Measurements from ENCODE around the gene ADGRD1. TPM values are rescaled to one million over a fixed set of nuclear protein-coding genes. Genes with fewer than 3 reads are reported as not detected.
"Not testable (repeated sequence)": the region's sequence is repeated elsewhere in the genome, so short reads cannot be mapped to it uniquely, and the experiment has no call there.

Gene ADGRD1
- total RNA-seq, 1 donor from 2014 or later: 35.8 TPM

- H3K27ac ChIP-seq: no peak overlapping the region
- peaks cover 20% of the 10 kb centered on the region for H3K4me1 ChIP-seq
- no peak overlapping the region for H3K4me3 ChIP-seq
- intact Hi-C loops (cut with DNase I): no loop called here
- TF ChIP-seq POLR2AphosphoS5 (IDR thresholded peaks at IDR 0.05; ENCODE audit: insufficient read depth in 1 of 2, low read depth in 1 of 2) (no peak), POLR2A (IDR thresholded peaks at IDR 0.05) (no peak), CTCF (IDR thresholded peaks at IDR 0.05) (no peak)
- no peak for DNase-seq (ENCODE audit: extremely low spot score in 2 of 2)
- H3K27me3 ChIP-seq: no peaks in the 10 kb centered on the region
- H3K9me3 ChIP-seq: no peaks in the 10 kb centered on the region
- H3K36me3 ChIP-seq: no peaks in the 10 kb centered on the region
These were observed 113.3 kb downstream of the ADGRD1 start for GRCh38 chr12:131066886-131067490.

GRCh38 chr12:131067981-131068851 lies 114.5 kb downstream of the ADGRD1 start:
- Histone ChIP-seq H3K4me3 (no peak overlapping the region), H3K9me3 (no peaks in the 10 kb centered on the region), H3K27me3 (no peaks in the 10 kb centered on the region), H3K27ac (no peak overlapping the region), H3K4me1 (peaks cover 20% of the 10 kb centered on the region), H3K36me3 (no peaks in the 10 kb centered on the region)
- intact Hi-C loops (cut with DNase I): no loop called here
- no peak for DNase-seq (ENCODE audit: extremely low spot score in 2 of 2)
- TF ChIP-seq POLR2AphosphoS5 (IDR thresholded peaks at IDR 0.05; ENCODE audit: insufficient read depth in 1 of 2, low read depth in 1 of 2) (no peak), POLR2A (IDR thresholded peaks at IDR 0.05) (no peak)

- H3K4me3 ChIP-seq; H3K27ac ChIP-seq; H3K27me3 ChIP-seq; H3K36me3 ChIP-seq; intact Hi-C loops (cut with DNase I); DNase-seq (ENCODE audit: extremely low spot score in 2 of 2); H3K9me3 ChIP-seq: not testable (repeated sequence)
- H3K4me1 ChIP-seq: peaks cover 21% of the 10 kb centered on the region
These were observed 115.4 kb downstream of the ADGRD1 start for GRCh38 chr12:131068926-131069720.

- H3K36me3 ChIP-seq; H3K4me3 ChIP-seq; DNase-seq (ENCODE audit: extremely low spot score in 2 of 2); intact Hi-C loops (cut with DNase I); H3K27ac ChIP-seq; H3K27me3 ChIP-seq; H3K9me3 ChIP-seq: not testable (repeated sequence)
- peaks cover 31% of the 10 kb centered on the region for H3K4me1 ChIP-seq
These were observed 116.4 kb downstream of the ADGRD1 start for GRCh38 chr12:131070136-131070535.

- H3K27ac ChIP-seq; H3K4me3 ChIP-seq; H3K27me3 ChIP-seq; H3K9me3 ChIP-seq; intact Hi-C loops (cut with DNase I); H3K36me3 ChIP-seq; DNase-seq (ENCODE audit: extremely low spot score in 2 of 2): not testable (repeated sequence)
- peaks cover 32% of the 10 kb centered on the region for H3K4me1 ChIP-seq
These were observed 117.0 kb downstream of the ADGRD1 start for GRCh38 chr12:131070668-131071067.

GRCh38 chr12:131071234-131071820 lies 117.6 kb downstream of the ADGRD1 start:
- peaks cover 32% of the 10 kb centered on the region for H3K4me1 ChIP-seq
- H3K9me3 ChIP-seq; H3K4me3 ChIP-seq; intact Hi-C loops (cut with DNase I); H3K27ac ChIP-seq; H3K27me3 ChIP-seq; DNase-seq (ENCODE audit: extremely low spot score in 2 of 2); H3K36me3 ChIP-seq: not testable (repeated sequence)

GRCh38 chr12:131071950-131072349 lies 118.2 kb downstream of the ADGRD1 start:
- H3K27ac ChIP-seq; intact Hi-C loops (cut with DNase I); DNase-seq (ENCODE audit: extremely low spot score in 2 of 2); H3K27me3 ChIP-seq; H3K9me3 ChIP-seq; H3K36me3 ChIP-seq; H3K4me3 ChIP-seq: not testable (repeated sequence)
- H3K4me1 ChIP-seq: peaks cover 26% of the 10 kb centered on the region

Measured in vagina (tissue), 2 donors.